Vagina (tissue), 2 donors: ENCODE measurements around the gene CNOT1. TPM values are rescaled to one million over a fixed set of nuclear protein-coding genes. Genes with fewer than 3 reads are reported as not detected.
A peak's percentile ranks its signal among the peaks of the same experiment; 100 is the strongest.

Experiments
- DNase-seq, 2 donors: peaks; one replicate each; pipeline ENCODE4 v3.0.0-alpha.2; 2017; ENCODE audit errors: extremely low spot score in 2 of 2
- H3K27ac ChIP-seq: fragments of 200-600 bp; sonication (generic); one replicate; pipeline ENCODE4 v1.5.1; 2019
- H3K27me3 ChIP-seq: fragments of 200-600 bp; sonication (generic); one replicate; pipeline ENCODE4 v1.5.1; 2019
- H3K36me3 ChIP-seq, 2 donors: fragments of 200-600 bp; sonication (generic); one replicate each; pipeline ENCODE4 v1.5.1; 2017 to 2019
- H3K4me1 ChIP-seq: fragments of 200-600 bp; sonication (generic); one replicate; pipeline ENCODE4 v1.5.1; 2019
- H3K4me3 ChIP-seq, 2 donors: fragments of 200-600 bp; sonication (generic); 1 replicate in 1 of 2; 2 replicates in 1 of 2; pipeline ENCODE4 v1.5.1; 2016 to 2019
- H3K9me3 ChIP-seq: fragments of 200-600 bp; sonication (generic); one replicate; pipeline ENCODE4 v1.5.1; 2019
- POLR2A ChIP-seq, 2 donors: fragments of 450-650 bp; IDR thresholded peaks; one replicate each; pipeline ENCODE4 v1.6.1; 2017; ENCODE audit warnings: antibody characterized with exemption in 2 of 2, mild to moderate bottlenecking in 2 of 2, moderate library complexity in 2 of 2
- POLR2AphosphoS5 ChIP-seq, 2 donors: sonication (generic); formaldehyde crosslinking; IDR thresholded peaks; one replicate each; pipeline ENCODE4 v1.9.0; 2017; ENCODE audit warnings: antibody characterized with exemption in 2 of 2, mild to moderate bottlenecking in 2 of 2, low read depth in 1 of 2; ENCODE audit not compliant: insufficient read depth in 1 of 2
- intact Hi-C: fragments of 100-400 bp; cut with DNase I; formaldehyde crosslinking; loops from one replicate; pipeline ENCODE4 v1.15.1; 2023
- total RNA-seq: library from RNA; depleted of rRNA; stranded (reverse); fragments of >200 nt; gene quantifications from one replicate; pipeline ENCODE4 v1.2.3, GENCODE V29; 2016
- TF ChIP-seq, protein P1 (sequence below), 3 experiments: fragments of 450-650 bp in 2 of 3; fragments of 200-600 bp in 1 of 3; sonication (generic) in 1 of 3; IDR thresholded peaks; one replicate each; pipeline ENCODE4 v1.5.1; 2017 to 2019; ENCODE audit warnings: antibody characterized with exemption in 3 of 3, mild to moderate bottlenecking in 2 of 3, moderate library complexity in 2 of 3

CNOT1 gene
- total RNA-seq, 1 donor from 2014 or later: 115 TPM

DNA sequence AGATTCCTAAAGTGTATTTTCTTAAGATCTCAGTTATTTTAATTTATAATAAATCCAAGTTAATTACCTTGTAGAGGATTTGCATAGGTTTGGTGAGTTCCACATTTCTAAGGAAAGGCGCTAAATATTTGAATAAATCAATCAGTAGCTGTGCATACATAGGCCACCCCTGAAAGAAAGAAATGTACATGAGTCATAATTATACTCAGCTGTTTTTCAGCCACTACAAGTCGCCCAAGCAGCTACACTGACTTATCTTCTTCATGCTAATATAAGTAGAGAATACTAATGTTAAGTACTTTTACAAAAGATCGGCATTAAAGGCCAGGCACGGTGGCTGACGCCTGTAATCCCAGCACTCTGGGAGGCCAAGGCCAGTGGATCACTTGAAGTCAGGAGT, 99.4 kb downstream of the CNOT1 start:
- Histone ChIP-seq H3K4me1 (no peaks in the 10 kb centered on the region), H3K36me3 (peaks cover 0 to 96% of the 10 kb centered on the region in 2 donors)

DNA sequence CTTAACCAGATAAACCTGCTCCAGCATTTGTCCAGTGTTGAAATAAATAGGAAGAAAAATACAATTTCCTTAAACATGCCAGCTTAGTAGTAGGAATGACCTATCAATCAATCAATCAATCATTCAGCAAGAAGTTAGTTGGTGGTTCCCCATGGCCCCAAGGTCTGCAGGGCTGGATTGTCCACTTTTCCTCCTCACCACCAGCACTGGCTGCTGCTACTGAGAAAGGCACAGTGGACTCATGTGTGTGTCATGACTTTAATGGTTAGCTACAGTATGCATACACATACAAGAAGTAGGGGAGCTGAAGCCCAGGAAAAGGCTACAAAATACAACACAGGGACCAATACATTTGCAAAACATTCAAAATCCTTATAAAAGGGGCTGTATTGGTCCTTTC, 109.9 kb downstream of the CNOT1 start:
- DNase-seq: no peak
- H3K9me3 ChIP-seq: no peaks in the 10 kb centered on the region
- peaks cover 14% of the 10 kb centered on the region for H3K4me1 ChIP-seq
- no peaks in the 10 kb centered on the region for H3K27me3 ChIP-seq
- peaks cover 0 to 64% of the 10 kb centered on the region in 2 donors for H3K36me3 ChIP-seq
- intact Hi-C loops: loop anchor here (10.0 kb wide), 2 partner anchors 115 to 215 kb away; partner anchors contain the start of gene GOT2
- no peak overlapping the region for H3K27ac ChIP-seq
- no peak for TF ChIP-seq POLR2AphosphoS5 (IDR thresholded peaks at IDR 0.05; ENCODE audit: insufficient read depth in 1 of 2, low read depth in 1 of 2)
- no peak for TF ChIP-seq POLR2A (IDR thresholded peaks at IDR 0.05)
- TF ChIP-seq, protein P1, sequence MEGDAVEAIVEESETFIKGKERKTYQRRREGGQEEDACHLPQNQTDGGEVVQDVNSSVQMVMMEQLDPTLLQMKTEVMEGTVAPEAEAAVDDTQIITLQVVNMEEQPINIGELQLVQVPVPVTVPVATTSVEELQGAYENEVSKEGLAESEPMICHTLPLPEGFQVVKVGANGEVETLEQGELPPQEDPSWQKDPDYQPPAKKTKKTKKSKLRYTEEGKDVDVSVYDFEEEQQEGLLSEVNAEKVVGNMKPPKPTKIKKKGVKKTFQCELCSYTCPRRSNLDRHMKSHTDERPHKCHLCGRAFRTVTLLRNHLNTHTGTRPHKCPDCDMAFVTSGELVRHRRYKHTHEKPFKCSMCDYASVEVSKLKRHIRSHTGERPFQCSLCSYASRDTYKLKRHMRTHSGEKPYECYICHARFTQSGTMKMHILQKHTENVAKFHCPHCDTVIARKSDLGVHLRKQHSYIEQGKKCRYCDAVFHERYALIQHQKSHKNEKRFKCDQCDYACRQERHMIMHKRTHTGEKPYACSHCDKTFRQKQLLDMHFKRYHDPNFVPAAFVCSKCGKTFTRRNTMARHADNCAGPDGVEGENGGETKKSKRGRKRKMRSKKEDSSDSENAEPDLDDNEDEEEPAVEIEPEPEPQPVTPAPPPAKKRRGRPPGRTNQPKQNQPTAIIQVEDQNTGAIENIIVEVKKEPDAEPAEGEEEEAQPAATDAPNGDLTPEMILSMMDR (IDR thresholded peaks at IDR 0.05): no peak
- no peak overlapping the region for H3K4me3 ChIP-seq

More for the DNA sequence above, 99.4 kb downstream of the CNOT1 start:
- Histone ChIP-seq H3K27ac (no peak overlapping the region), H3K9me3 (no peaks in the 10 kb centered on the region), H3K27me3 (no peaks in the 10 kb centered on the region), H3K4me3 (no peak overlapping the region)
- intact Hi-C loops: no loop called here
- no peak for DNase-seq
- TF ChIP-seq, protein P1 (IDR thresholded peaks at IDR 0.05): no peak
- TF ChIP-seq POLR2A (IDR thresholded peaks at IDR 0.05) (no peak), POLR2AphosphoS5 (IDR thresholded peaks at IDR 0.05; ENCODE audit: insufficient read depth in 1 of 2, low read depth in 1 of 2) (no peak)

DNA sequence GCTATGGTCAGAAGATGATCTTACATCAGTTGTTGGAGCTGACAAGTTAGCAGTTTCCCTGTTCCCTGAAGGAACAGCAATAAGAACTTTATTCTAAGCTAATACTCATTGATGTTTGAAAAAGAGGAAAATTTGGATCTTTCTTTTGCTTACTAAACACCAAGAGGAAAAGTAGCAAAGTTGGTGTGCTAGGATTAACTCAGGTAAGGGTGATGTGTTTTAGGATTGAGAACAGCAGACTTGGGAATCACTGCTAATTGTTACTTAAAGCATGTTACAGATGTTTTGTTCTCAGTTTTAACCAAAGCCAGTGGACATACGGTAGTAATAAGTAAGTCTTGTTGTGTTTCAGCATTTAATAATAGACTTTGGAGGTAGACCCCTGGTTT, 110.7 kb downstream of the CNOT1 start:
- intact Hi-C loops: loop anchor here (10.0 kb wide), 2 partner anchors 116 to 216 kb away; partner anchors contain the start of gene GOT2

DNA sequence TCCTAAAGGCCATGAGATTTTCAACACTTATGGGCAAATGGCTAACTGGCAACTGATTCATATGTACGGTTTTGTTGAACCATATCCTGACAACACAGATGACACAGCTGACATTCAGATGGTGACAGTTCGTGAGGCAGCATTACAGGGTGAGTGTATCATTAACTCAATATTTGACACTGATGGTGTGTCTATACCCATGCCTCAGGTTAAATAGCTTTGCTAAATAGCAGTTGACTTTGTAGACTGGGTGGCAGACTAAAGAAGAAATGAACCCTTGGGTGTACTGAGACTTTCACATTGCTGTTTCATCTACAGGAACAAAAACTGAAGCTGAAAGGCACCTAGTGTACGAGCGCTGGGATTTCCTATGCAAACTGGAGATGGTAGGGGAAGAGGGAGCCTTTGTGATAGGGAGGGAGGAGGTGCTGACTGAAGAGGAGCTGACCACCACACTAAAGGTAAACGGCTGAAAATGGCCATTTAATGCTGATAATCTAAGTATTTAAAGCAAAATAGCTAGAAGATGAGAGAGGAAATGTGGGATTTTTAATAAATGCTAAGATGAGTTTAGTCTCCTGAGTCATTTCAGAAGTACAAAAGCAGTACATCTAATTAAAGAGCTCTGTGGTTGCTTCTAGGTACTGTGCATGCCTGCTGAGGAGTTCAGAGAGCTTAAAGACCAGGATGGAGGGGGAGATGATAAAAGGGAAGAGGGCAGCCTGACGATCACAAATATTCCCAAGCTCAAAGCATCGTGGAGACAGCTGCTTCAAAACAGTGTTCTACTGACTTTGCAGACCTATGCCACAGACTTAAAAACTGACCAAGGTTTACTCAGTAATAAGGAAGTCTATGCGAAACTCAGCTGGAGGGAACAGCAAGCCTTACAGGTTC, 111.3 kb downstream of the CNOT1 start:
- DNase-seq: no peak
- Histone ChIP-seq H3K9me3 (no peaks in the 10 kb centered on the region), H3K4me1 (peaks cover 20% of the 10 kb centered on the region), H3K4me3 (no peak overlapping the region), H3K27me3 (no peaks in the 10 kb centered on the region), H3K36me3 (peaks cover 0 to 50% of the 10 kb centered on the region in 2 donors), H3K27ac (no peak overlapping the region)
- TF ChIP-seq POLR2AphosphoS5 (IDR thresholded peaks at IDR 0.05; ENCODE audit: insufficient read depth in 1 of 2, low read depth in 1 of 2): no peak
- no peak for TF ChIP-seq POLR2A (IDR thresholded peaks at IDR 0.05)
- TF ChIP-seq, protein P1 (IDR thresholded peaks at IDR 0.05): no peak
- intact Hi-C loops: loop anchor here (10.0 kb wide), 2 partner anchors 116 to 216 kb away; partner anchors contain the start of gene GOT2

More for the DNA sequence above, 110.7 kb downstream of the CNOT1 start:
- TF ChIP-seq, protein P1 (IDR thresholded peaks at IDR 0.05): no peak
- TF ChIP-seq POLR2AphosphoS5 (IDR thresholded peaks at IDR 0.05; ENCODE audit: insufficient read depth in 1 of 2, low read depth in 1 of 2) (no peak), POLR2A (IDR thresholded peaks at IDR 0.05) (no peak)
- Histone ChIP-seq H3K4me1 (peaks cover 20% of the 10 kb centered on the region), H3K36me3 (peaks cover 0 to 56% of the 10 kb centered on the region in 2 donors), H3K27me3 (no peaks in the 10 kb centered on the region), H3K4me3 (no peak overlapping the region), H3K27ac (no peak overlapping the region), H3K9me3 (no peaks in the 10 kb centered on the region)
- no peak for DNase-seq

DNA sequence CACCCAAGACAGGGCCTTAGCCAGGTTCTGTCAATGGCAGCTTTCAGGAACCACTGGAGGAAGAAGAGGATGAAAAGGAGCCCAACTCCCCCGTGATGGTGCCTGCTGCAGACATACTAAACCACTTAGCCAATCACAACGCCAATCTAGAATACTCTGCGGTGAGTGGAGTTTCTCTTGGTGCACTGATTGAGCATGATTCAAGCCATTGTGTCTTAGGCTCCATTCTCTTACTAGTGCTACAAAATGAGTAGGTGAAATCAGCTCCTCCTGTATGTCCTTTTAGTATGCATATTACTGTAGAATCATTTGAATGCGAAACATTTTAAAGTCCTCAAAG, 112.9 kb downstream of the CNOT1 start:
- Histone ChIP-seq H3K4me1 (peaks cover 20% of the 10 kb centered on the region), H3K36me3 (peaks cover 0 to 35% of the 10 kb centered on the region in 2 donors), H3K27ac (no peak overlapping the region), H3K9me3 (no peaks in the 10 kb centered on the region), H3K4me3 (peak overlapping the region in 1 of 2 donors; percentile 96), H3K27me3 (no peaks in the 10 kb centered on the region)
- intact Hi-C loops: loop anchor here (10.0 kb wide), 2 partner anchors 118 to 218 kb away; partner anchors contain the start of gene GOT2
- DNase-seq: no peak
- TF ChIP-seq, protein P1 (IDR thresholded peaks at IDR 0.05): no peak
- no peak for TF ChIP-seq POLR2AphosphoS5 (IDR thresholded peaks at IDR 0.05; ENCODE audit: insufficient read depth in 1 of 2, low read depth in 1 of 2)
- no peak for TF ChIP-seq POLR2A (IDR thresholded peaks at IDR 0.05)
